Suprapubic skin (tissue), 4 donors: ENCODE measurements around the gene CDS2. TPM values are rescaled to one million over a fixed set of nuclear protein-coding genes. Genes with fewer than 3 reads are reported as not detected.

Source experiments
- DNase-seq, 2 donors: peaks; one replicate each; pipeline ENCODE4 v3.0.0-alpha.2; 2019; ENCODE audit warnings: low spot score in 2 of 2
- H3K27ac ChIP-seq: fragments of 200-600 bp; sonication (generic); one replicate; pipeline ENCODE4 v1.5.1; 2019
- H3K27me3 ChIP-seq: fragments of 200-600 bp; sonication (generic); one replicate; pipeline ENCODE4 v1.5.1; 2019
- H3K36me3 ChIP-seq: fragments of 200-600 bp; sonication (generic); one replicate; pipeline ENCODE4 v1.5.1; 2019
- H3K4me1 ChIP-seq: fragments of 200-600 bp; sonication (generic); one replicate; pipeline ENCODE4 v1.5.1; 2019
- H3K4me3 ChIP-seq: fragments of 200-600 bp; sonication (generic); one replicate; pipeline ENCODE4 v1.5.1; 2019; ENCODE audit warnings: mild to moderate bottlenecking
- H3K9me3 ChIP-seq: fragments of 200-600 bp; sonication (generic); one replicate; pipeline ENCODE4 v1.5.1; 2019
- CTCF ChIP-seq, 2 donors: fragments of 200-600 bp in 1 of 2; fragments of 450-650 bp in 1 of 2; sonication (generic) in 1 of 2; IDR thresholded peaks; one replicate each; pipeline ENCODE4 v1.5.1; 2016 to 2019; ENCODE audit warnings: antibody characterized with exemption in 2 of 2, mild to moderate bottlenecking in 1 of 2, moderate library complexity in 1 of 2
- EP300 ChIP-seq: sonication (generic); formaldehyde crosslinking; IDR thresholded peaks from one replicate; pipeline ENCODE4 v1.6.1; 2017; ENCODE audit warnings: antibody characterized with exemption
- POLR2A ChIP-seq, 2 donors: fragments of 450-650 bp; IDR thresholded peaks; one replicate each; pipeline ENCODE4 v1.6.1; 2017; ENCODE audit warnings: antibody characterized with exemption in 2 of 2, mild to moderate bottlenecking in 2 of 2, moderate library complexity in 2 of 2
- POLR2AphosphoS5 ChIP-seq, 3 donors: sonication (generic); formaldehyde crosslinking; IDR thresholded peaks; one replicate each; pipeline ENCODE4 v1.6.1; 2017; ENCODE audit warnings: antibody characterized with exemption in 3 of 3
- WGBS: methylation state at CpG from one replicate; pipeline ENCODE4 v1.1.5; 2018; 5-methylcytosine and 5-hydroxymethylcytosine counted together
- total RNA-seq, 4 donors: library from RNA; depleted of rRNA; stranded (reverse); fragments of >200 nt; gene quantifications; one replicate each; pipeline ENCODE4 v1.1.0, GENCODE V29; 2016

The CDS2 gene
- total RNA-seq, 4 donors from 2014 or later, result 12.3 to 30.3 (median 22.6) TPM

GRCh38 chr20:5178046-5178445 lies 51.2 kb downstream of the CDS2 start:
- WGBS, result 88% methylated on average over 3 of the region's 3 CpGs
- Histone ChIP-seq H3K27ac (no peak overlapping the region), H3K27me3 (no peaks in the 10 kb centered on the region), H3K4me3 (no peak overlapping the region), H3K4me1 (no peaks in the 10 kb centered on the region), H3K9me3 (no peaks in the 10 kb centered on the region), H3K36me3 (peaks cover 43% of the 10 kb centered on the region)
- no peak for DNase-seq
- no peak for TF ChIP-seq POLR2A (IDR thresholded peaks at IDR 0.05)
- no peak for TF ChIP-seq POLR2AphosphoS5 (IDR thresholded peaks at IDR 0.05)
- no peak for TF ChIP-seq CTCF (IDR thresholded peaks at IDR 0.05)
- TF ChIP-seq EP300, result no peak

GRCh38 chr20:5180421-5180820 lies 53.6 kb downstream of the CDS2 start:
- DNase-seq, result no peak
- WGBS, result 80% methylated on average over 1 of the region's 1 CpG

GRCh38 chr20:5180933-5181332 lies 54.1 kb downstream of the CDS2 start:
- TF ChIP-seq CTCF (IDR thresholded peaks at IDR 0.05) (no peak), POLR2A (IDR thresholded peaks at IDR 0.05) (no peak), EP300 (no peak), POLR2AphosphoS5 (IDR thresholded peaks at IDR 0.05) (no peak)
- Histone ChIP-seq H3K4me1 (no peaks in the 10 kb centered on the region), H3K9me3 (no peaks in the 10 kb centered on the region), H3K36me3 (peaks cover 50% of the 10 kb centered on the region), H3K27me3 (no peaks in the 10 kb centered on the region), H3K4me3 (no peak overlapping the region), H3K27ac (no peak overlapping the region)
- WGBS, result 84% methylated on average over 3 of the region's 3 CpGs
- DNase-seq, result no peak

More at GRCh38 chr20:5180421-5180820, 53.6 kb downstream of the CDS2 start:
- H3K4me1 ChIP-seq, result no peaks in the 10 kb centered on the region
- H3K4me3 ChIP-seq, result no peak overlapping the region
- TF ChIP-seq EP300, result no peak
- no peak for TF ChIP-seq CTCF (IDR thresholded peaks at IDR 0.05)
- TF ChIP-seq POLR2AphosphoS5 (IDR thresholded peaks at IDR 0.05), result no peak
- no peak for TF ChIP-seq POLR2A (IDR thresholded peaks at IDR 0.05)
- no peaks in the 10 kb centered on the region for H3K27me3 ChIP-seq
- no peak overlapping the region for H3K27ac ChIP-seq
- H3K36me3 ChIP-seq, result peaks cover 45% of the 10 kb centered on the region
- H3K9me3 ChIP-seq, result no peaks in the 10 kb centered on the region

- DNase-seq, result no peak
- 91% methylated on average over 2 of the region's 2 CpGs for WGBS
- no peak for TF ChIP-seq POLR2AphosphoS5 (IDR thresholded peaks at IDR 0.05)
- TF ChIP-seq POLR2A (IDR thresholded peaks at IDR 0.05), result no peak
- TF ChIP-seq EP300, result no peak
- TF ChIP-seq CTCF (IDR thresholded peaks at IDR 0.05), result no peak
- no peaks in the 10 kb centered on the region for H3K9me3 ChIP-seq
- H3K27ac ChIP-seq, result no peak overlapping the region
- H3K36me3 ChIP-seq, result peaks cover 54% of the 10 kb centered on the region
- no peaks in the 10 kb centered on the region for H3K27me3 ChIP-seq
- no peak overlapping the region for H3K4me3 ChIP-seq
- H3K4me1 ChIP-seq, result no peaks in the 10 kb centered on the region
These were observed 54.7 kb downstream of the CDS2 start for GRCh38 chr20:5181492-5181891.

- Histone ChIP-seq H3K36me3 (peaks cover 54% of the 10 kb centered on the region), H3K4me1 (no peaks in the 10 kb centered on the region), H3K9me3 (no peaks in the 10 kb centered on the region), H3K4me3 (no peak overlapping the region), H3K27ac (no peak overlapping the region), H3K27me3 (no peaks in the 10 kb centered on the region)
- DNase-seq, result no peak
- no peak for TF ChIP-seq EP300
- no peak for TF ChIP-seq POLR2AphosphoS5 (IDR thresholded peaks at IDR 0.05)
- TF ChIP-seq CTCF (IDR thresholded peaks at IDR 0.05), result no peak
- TF ChIP-seq POLR2A (IDR thresholded peaks at IDR 0.05), result no peak
These were observed 55.1 kb downstream of the CDS2 start for GRCh38 chr20:5181958-5182357.
